Panc1 (cell line): ENCODE data around the gene PDS5B. TPM values are rescaled to one million over a fixed set of nuclear protein-coding genes. Genes with fewer than 3 reads are reported as not detected.

Experiments used
- ATAC-seq: fragments of 200-7000 bp; cut with Tn5 transposase; 2 replicates; pipeline ENCODE4 v1.9.1; 2020; ENCODE audit warnings: mild to moderate bottlenecking, moderate library complexity
- BruUV-seq: library from RNA; stranded (reverse); fragments of 400-500 nt; replicated peaks from 2 replicates; lab custom pipeline; 2021; lab: Mats Ljungman, UMichigan
- CTCF ChIA-PET: fragments of 300-600 bp; sonication (Branson Sonifier 250); formaldehyde crosslinking; loops from one replicate; lab custom pipeline; 2022; ENCODE audit warnings: antibody characterized with exemption; lab: Charles Lee
- POLR2A ChIA-PET: fragments of 300-600 bp; sonication (Branson Sonifier 250); formaldehyde crosslinking; loops from one replicate; lab custom pipeline; 2022; ENCODE audit warnings: antibody characterized with exemption; lab: Charles Lee
- DNase-seq: peaks from one replicate; pipeline ENCODE4 v3.0.0-alpha.2; 2010; ENCODE audit warnings: low read depth, low spot score
- H3K27ac ChIP-seq: 2 replicates; pipeline ENCODE4 v1.5.1; 2011; ENCODE audit warnings: mild to moderate bottlenecking, low read length, inconsistent platforms
- H3K27me3 ChIP-seq: fragments of 200-500 bp; sonication (Bioruptor generic); 2 replicates; pipeline ENCODE4 v1.6.0; 2014; ENCODE audit warnings: low read length, inconsistent platforms; ENCODE audit not compliant: control insufficient read depth, insufficient read depth
- H3K36me3 ChIP-seq: fragments of 200-500 bp; sonication (Bioruptor generic); 2 replicates; pipeline ENCODE4 v1.5.1; 2014; ENCODE audit warnings: inconsistent platforms, mild to moderate bottlenecking, low read length, moderate library complexity; ENCODE audit not compliant: control insufficient read depth, insufficient read depth
- H3K4me1 ChIP-seq: 2 replicates; pipeline ENCODE4 v1.5.1; 2011; ENCODE audit warnings: inconsistent platforms, mild to moderate bottlenecking, low read length, moderate library complexity; ENCODE audit not compliant: control insufficient read depth, insufficient read depth
- H3K4me3 ChIP-seq, 2 experiments: 2 replicates each; pipeline ENCODE4 v1.5.1; 2011 to 2012; ENCODE audit warnings: low read depth in 2 of 2, low read length in 2 of 2, mild to moderate bottlenecking in 2 of 2, inconsistent platforms in 1 of 2, moderate library complexity in 1 of 2
- H3K9me3 ChIP-seq: fragments of 200-500 bp; sonication (Bioruptor generic); 2 replicates; pipeline ENCODE4 v1.5.1; 2014; ENCODE audit warnings: low read depth, mild to moderate bottlenecking, inconsistent platforms, low read length, moderate library complexity; ENCODE audit not compliant: control insufficient read depth, insufficient read depth
- POLR2AphosphoS5 ChIP-seq: IDR thresholded peaks from 2 replicates; pipeline ENCODE4 v1.6.1; 2012; ENCODE audit warnings: mild to moderate bottlenecking, low read depth, low read length, moderate library complexity
- SIN3A ChIP-seq: IDR thresholded peaks from 2 replicates; pipeline ENCODE4 v1.6.1; 2012; ENCODE audit warnings: low read depth, mild to moderate bottlenecking, low read length, moderate library complexity, borderline replicate concordance; ENCODE audit not compliant: insufficient read depth
- TCF7L2 ChIP-seq: IDR thresholded peaks from 2 replicates; pipeline ENCODE4 v1.6.1; 2011; ENCODE audit warnings: mild to moderate bottlenecking, low read depth, low read length, inconsistent platforms
- in situ Hi-C: cut with HindIII; loops from 2 replicates; pipeline ENCODE4 v1.10.0; 2016; ENCODE audit warnings: low sequenced_read_pairs, low pct_unique_long_range_greater_than_20kb
- intact Hi-C: fragments of 100-400 bp; cut with micrococcal nuclease; formaldehyde crosslinking; loops from one replicate; pipeline ENCODE4 v1.10.0; 2022; ENCODE audit not compliant: unreplicated experiment
- total RNA-seq: library from RNA; stranded (reverse); gene quantifications from one replicate; pipeline ENCODE4 v1.2.1, GENCODE V29; 2021; ENCODE audit not compliant: unreplicated experiment
- TF ChIP-seq, protein P1 (sequence below), 2 experiments: IDR thresholded peaks; 2 replicates each; pipeline ENCODE4 v1.6.1; 2011 to 2012; ENCODE audit warnings: low read depth in 2 of 2, control low read depth in 1 of 2, low read length in 1 of 2, mild to moderate bottlenecking in 1 of 2, moderate library complexity in 1 of 2; ENCODE audit not compliant: insufficient read depth in 1 of 2
- TF ChIP-seq, protein P2 (sequence below): fragments of 450-650 bp; IDR thresholded peaks from 2 replicates; pipeline ENCODE4 v1.5.1; 2017; ENCODE audit warnings: mild to moderate bottlenecking

PDS5B gene
- total RNA-seq, 1 experiment from 2014 or later, result 33.9 TPM

DNA sequence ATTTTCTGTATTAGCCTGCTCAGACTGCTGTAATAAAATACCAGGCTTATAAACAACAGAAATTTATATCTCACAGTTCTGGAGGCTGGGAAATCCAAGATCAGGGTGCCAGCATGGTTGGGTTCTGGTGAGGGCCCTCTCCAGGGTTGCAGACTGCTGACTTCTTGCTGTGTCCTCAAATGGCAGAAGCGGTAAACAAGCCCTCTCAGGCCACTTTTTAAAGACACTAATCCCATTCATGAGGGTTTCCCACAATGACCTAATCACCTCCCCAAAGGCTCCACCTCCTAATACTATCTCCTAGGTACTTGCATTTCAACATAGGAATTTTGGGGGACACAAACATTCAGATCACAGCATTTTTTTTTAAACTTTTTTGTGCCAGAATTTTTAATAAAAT, 159.3 kb downstream of the PDS5B start:
- intact Hi-C loops, result no loop called here
- H3K4me3 ChIP-seq, result no peak overlapping the region
- no peak overlapping the region for H3K27ac ChIP-seq
- ATAC-seq (no peak), DNase-seq (no peak)
- in situ Hi-C loops, result no loop called here
- ChIA-PET CTCF (no interaction called here), POLR2A (no interaction called here)
- no peaks in the 10 kb centered on the region for H3K4me1 ChIP-seq
- no peaks in the 10 kb centered on the region for H3K9me3 ChIP-seq
- no TSS peak for BruUV-seq
- H3K36me3 ChIP-seq, result no peaks in the 10 kb centered on the region; the same call in 1 of the 2 replicates
- TF ChIP-seq SIN3A, result no peak
- no peak for TF ChIP-seq POLR2AphosphoS5
- no peak for TF ChIP-seq TCF7L2
- TF ChIP-seq, protein P1, sequence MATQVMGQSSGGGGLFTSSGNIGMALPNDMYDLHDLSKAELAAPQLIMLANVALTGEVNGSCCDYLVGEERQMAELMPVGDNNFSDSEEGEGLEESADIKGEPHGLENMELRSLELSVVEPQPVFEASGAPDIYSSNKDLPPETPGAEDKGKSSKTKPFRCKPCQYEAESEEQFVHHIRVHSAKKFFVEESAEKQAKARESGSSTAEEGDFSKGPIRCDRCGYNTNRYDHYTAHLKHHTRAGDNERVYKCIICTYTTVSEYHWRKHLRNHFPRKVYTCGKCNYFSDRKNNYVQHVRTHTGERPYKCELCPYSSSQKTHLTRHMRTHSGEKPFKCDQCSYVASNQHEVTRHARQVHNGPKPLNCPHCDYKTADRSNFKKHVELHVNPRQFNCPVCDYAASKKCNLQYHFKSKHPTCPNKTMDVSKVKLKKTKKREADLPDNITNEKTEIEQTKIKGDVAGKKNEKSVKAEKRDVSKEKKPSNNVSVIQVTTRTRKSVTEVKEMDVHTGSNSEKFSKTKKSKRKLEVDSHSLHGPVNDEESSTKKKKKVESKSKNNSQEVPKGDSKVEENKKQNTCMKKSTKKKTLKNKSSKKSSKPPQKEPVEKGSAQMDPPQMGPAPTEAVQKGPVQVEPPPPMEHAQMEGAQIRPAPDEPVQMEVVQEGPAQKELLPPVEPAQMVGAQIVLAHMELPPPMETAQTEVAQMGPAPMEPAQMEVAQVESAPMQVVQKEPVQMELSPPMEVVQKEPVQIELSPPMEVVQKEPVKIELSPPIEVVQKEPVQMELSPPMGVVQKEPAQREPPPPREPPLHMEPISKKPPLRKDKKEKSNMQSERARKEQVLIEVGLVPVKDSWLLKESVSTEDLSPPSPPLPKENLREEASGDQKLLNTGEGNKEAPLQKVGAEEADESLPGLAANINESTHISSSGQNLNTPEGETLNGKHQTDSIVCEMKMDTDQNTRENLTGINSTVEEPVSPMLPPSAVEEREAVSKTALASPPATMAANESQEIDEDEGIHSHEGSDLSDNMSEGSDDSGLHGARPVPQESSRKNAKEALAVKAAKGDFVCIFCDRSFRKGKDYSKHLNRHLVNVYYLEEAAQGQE (IDR thresholded peaks at IDR 0.05; ENCODE audit: insufficient read depth in 1 of 2, low read depth in 2 of 2, low read length in 1 of 2), result no peak
- TF ChIP-seq, protein P2, sequence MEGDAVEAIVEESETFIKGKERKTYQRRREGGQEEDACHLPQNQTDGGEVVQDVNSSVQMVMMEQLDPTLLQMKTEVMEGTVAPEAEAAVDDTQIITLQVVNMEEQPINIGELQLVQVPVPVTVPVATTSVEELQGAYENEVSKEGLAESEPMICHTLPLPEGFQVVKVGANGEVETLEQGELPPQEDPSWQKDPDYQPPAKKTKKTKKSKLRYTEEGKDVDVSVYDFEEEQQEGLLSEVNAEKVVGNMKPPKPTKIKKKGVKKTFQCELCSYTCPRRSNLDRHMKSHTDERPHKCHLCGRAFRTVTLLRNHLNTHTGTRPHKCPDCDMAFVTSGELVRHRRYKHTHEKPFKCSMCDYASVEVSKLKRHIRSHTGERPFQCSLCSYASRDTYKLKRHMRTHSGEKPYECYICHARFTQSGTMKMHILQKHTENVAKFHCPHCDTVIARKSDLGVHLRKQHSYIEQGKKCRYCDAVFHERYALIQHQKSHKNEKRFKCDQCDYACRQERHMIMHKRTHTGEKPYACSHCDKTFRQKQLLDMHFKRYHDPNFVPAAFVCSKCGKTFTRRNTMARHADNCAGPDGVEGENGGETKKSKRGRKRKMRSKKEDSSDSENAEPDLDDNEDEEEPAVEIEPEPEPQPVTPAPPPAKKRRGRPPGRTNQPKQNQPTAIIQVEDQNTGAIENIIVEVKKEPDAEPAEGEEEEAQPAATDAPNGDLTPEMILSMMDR, result no peak
- no peaks in the 10 kb centered on the region for H3K27me3 ChIP-seq

DNA sequence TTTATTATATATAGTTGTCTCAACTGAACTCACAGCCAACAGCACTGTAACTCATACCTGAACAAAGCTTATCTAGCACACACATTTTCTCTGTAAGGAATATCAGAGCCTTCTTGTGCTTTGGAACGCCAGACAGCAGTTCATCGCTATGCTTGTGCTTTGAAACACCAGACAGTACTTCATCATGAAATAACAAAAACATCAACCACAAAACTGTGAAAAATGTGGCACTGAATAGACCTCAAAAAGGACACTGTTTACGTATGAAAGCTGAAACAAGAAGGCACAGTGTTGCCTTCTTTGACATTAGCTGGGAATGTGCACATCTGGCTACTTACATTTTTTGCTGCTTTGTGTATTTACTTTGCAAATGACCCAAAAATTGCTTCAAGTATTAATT, 160.2 kb downstream of the PDS5B start:
- Histone ChIP-seq H3K9me3 (no peaks in the 10 kb centered on the region), H3K27ac (no peak overlapping the region), H3K4me1 (no peaks in the 10 kb centered on the region), H3K27me3 (no peaks in the 10 kb centered on the region), H3K36me3 (no peaks in the 10 kb centered on the region; the same call in 1 of the 2 replicates), H3K4me3 (no peak overlapping the region)
- ATAC-seq (no peak), DNase-seq (no peak)
- intact Hi-C loops (no loop called here), in situ Hi-C loops (no loop called here)
- CTCF ChIA-PET, result no interaction called here
- BruUV-seq, result no TSS peak
- TF ChIP-seq TCF7L2 (no peak), POLR2AphosphoS5 (no peak), SIN3A (no peak)
- TF ChIP-seq, protein P2, result no peak
- TF ChIP-seq, protein P1 (IDR thresholded peaks at IDR 0.05; ENCODE audit: insufficient read depth in 1 of 2, low read depth in 2 of 2, low read length in 1 of 2), result no peak
- POLR2A ChIA-PET, result no interaction called here
